Kidney (tissue), 14 donors: ENCODE results near the gene ZSWIM2. TPM values are rescaled to one million over a fixed set of nuclear protein-coding genes. Genes with fewer than 3 reads are reported as not detected.
A peak's percentile ranks its signal among the peaks of the same experiment; 100 is the strongest.

Source experiments
- DNase-seq, 5 donors: peaks; one replicate each; pipeline ENCODE4 v3.0.0-alpha.2; 2013 to 2020
- FAIRE-seq: peaks from 2 replicates; lab custom pipeline; 2012; peaks lifted over from hg19 to GRCh38; lab: Jason Lieb, UNC
- H3K27ac ChIP-seq, 2 donors: one replicate each; pipeline ENCODE4 v1.7.0; 2013; ENCODE audit warnings: low read depth in 2 of 2, low read length in 2 of 2, inconsistent platforms in 1 of 2
- H3K27me3 ChIP-seq: one replicate; pipeline ENCODE4 v1.7.1; 2013; ENCODE audit warnings: low read length, inconsistent platforms; ENCODE audit not compliant: control insufficient read depth, insufficient read depth
- H3K36me3 ChIP-seq, 3 donors: one replicate each; pipeline versions ENCODE4 v1.7.0 to v1.7.1; 2013; ENCODE audit warnings: low read length in 3 of 3, control low read depth in 1 of 3, inconsistent platforms in 1 of 3; ENCODE audit not compliant: insufficient read depth in 3 of 3, control insufficient read depth in 2 of 3
- H3K4me1 ChIP-seq, 3 donors: one replicate each; pipeline versions ENCODE4 v1.7.0 to v1.7.1; 2013; ENCODE audit warnings: low read length in 3 of 3, inconsistent platforms in 1 of 3, low read depth in 1 of 3; ENCODE audit not compliant: control insufficient read depth in 2 of 3, insufficient read depth in 2 of 3
- H3K4me3 ChIP-seq, 3 donors: one replicate each; pipeline versions ENCODE4 v1.7.0 to v1.8.1; 2013; ENCODE audit warnings: low read length in 3 of 3, control low read depth in 1 of 3, inconsistent platforms in 1 of 3
- H3K9ac ChIP-seq, 3 donors: one replicate each; pipeline versions ENCODE4 v1.7.0 to v1.7.1; 2013; ENCODE audit warnings: low read length in 3 of 3, control low read depth in 1 of 3, inconsistent platforms in 1 of 3
- H3K9me3 ChIP-seq, 3 donors: one replicate each; pipeline versions ENCODE4 v1.7.0 to v1.7.1; 2013; ENCODE audit warnings: low read length in 3 of 3, control low read depth in 1 of 3, inconsistent platforms in 1 of 3; ENCODE audit not compliant: control insufficient read depth in 2 of 3, insufficient read depth in 1 of 3
- CTCF ChIP-seq: IDR thresholded peaks from 3 replicates; pipeline ENCODE4 v1.5.1; 2012; ENCODE audit warnings: mild to moderate bottlenecking, moderate library complexity, borderline replicate concordance; ENCODE audit not compliant: insufficient read depth; ENCODE audit errors: extremely low read depth
- intact Hi-C: fragments of 100-400 bp; cut with DNase I; formaldehyde crosslinking; loops from one replicate; pipeline ENCODE4 v1.11.1; 2022
- polyA plus RNA-seq: library from polyadenylated mRNA; stranded (reverse); fragments of 350-450 nt; fragmentation: Illumina TruSeq; extraction: RNeasy Lipid Tissue Mini Kit (QIAGEN cat#74804); gene quantifications from one replicate; pipeline ENCODE4 v1.2.3, GENCODE V29; 2014; ENCODE audit warnings: low read depth, low replicate concordance; ENCODE audit not compliant: insufficient read depth
- total RNA-seq: library from RNA; stranded (reverse); fragmentation: NEBNext Ultra II Directional; extraction: Animal tissue kit (Norgen Biotek cat#: 25700); gene quantifications from one replicate; pipeline ENCODE4 v1.2.1, GENCODE V29; 2021
- donor health status: control.
- donor health status: control.
- donor health status: control.
- donor health status: control.
- donor health status: control.
- donor health status: DM: yes; HTN: yes; CAD: no.
- donor health status: Normal renal cell carcinoma (clear cell type).

The ZSWIM2 gene
- total and polyA plus RNA-seq, 2 donors from 2014 or later = not detected

GRCh38 chr2:186874713-186875112 is 25.7 kb upstream of the ZSWIM2 start:
- TF ChIP-seq CTCF = no peak

DNA sequence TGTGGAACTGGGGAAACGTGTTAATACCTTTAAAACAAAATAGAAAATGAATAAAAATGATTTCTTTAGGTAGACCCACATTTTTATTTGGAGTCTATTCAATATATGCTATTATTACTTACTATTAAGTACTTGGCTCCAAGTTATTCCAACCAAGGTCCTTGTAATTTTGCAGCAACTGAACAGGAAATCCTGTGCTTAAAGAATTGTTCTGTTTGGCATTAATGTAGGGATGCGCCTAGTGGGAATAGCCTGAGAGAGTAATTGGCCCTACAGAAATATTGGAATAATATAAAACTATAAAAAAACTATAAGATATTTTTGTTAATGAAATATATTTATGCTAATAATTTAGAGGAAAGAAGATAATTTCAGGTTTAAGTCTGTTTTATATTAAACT is 22.9 kb upstream of the ZSWIM2 start:
- FAIRE-seq (no peak), DNase-seq (no peak)
- Histone ChIP-seq H3K4me1 (no peaks in the 10 kb centered on the region), H3K9ac (no peak overlapping the region), H3K36me3 (no peaks in the 10 kb centered on the region), H3K4me3 (no peak overlapping the region), H3K27ac (no peak overlapping the region), H3K9me3 (no peaks in the 10 kb centered on the region), H3K27me3 (no peaks in the 10 kb centered on the region)
- TF ChIP-seq CTCF = no peak
- intact Hi-C loops = no loop called here

More at GRCh38 chr2:186874713-186875112, 25.7 kb upstream of the ZSWIM2 start:
- Histone ChIP-seq H3K4me3 (no peak overlapping the region), H3K27me3 (no peaks in the 10 kb centered on the region), H3K9ac (no peak overlapping the region), H3K4me1 (no peaks in the 10 kb centered on the region), H3K27ac (no peak overlapping the region), H3K36me3 (no peaks in the 10 kb centered on the region), H3K9me3 (no peaks in the 10 kb centered on the region)
- DNase-seq (no peak), FAIRE-seq (no peak)
- intact Hi-C loops = no loop called here

- intact Hi-C loops = no loop called here
- H3K36me3 ChIP-seq = no peaks in the 10 kb centered on the region
- H3K9ac ChIP-seq = no peak overlapping the region
- DNase-seq = peak in 2 of 5 donors; percentile 14 to 58
- no peak for TF ChIP-seq CTCF
- H3K27ac ChIP-seq = no peak overlapping the region
- no peak overlapping the region for H3K4me3 ChIP-seq
- H3K9me3 ChIP-seq = no peaks in the 10 kb centered on the region
- FAIRE-seq = no peak
- no peaks in the 10 kb centered on the region for H3K27me3 ChIP-seq
- H3K4me1 ChIP-seq = no peaks in the 10 kb centered on the region
These were observed 19.4 kb upstream of the ZSWIM2 start for GRCh38 chr2:186868344-186868743.
